DMS53 (cell line): ENCODE measurements around the gene CCDC194.
"Not testable (repeated sequence)": the region's sequence is repeated elsewhere in the genome, so short reads cannot be mapped to it uniquely, and the experiment has no call there.

ENCODE experiments used
- DNase-seq: peaks from one replicate; lab custom pipeline; 2025; lab: John Stamatoyannopoulos, UW

The CCDC194 gene

DNA sequence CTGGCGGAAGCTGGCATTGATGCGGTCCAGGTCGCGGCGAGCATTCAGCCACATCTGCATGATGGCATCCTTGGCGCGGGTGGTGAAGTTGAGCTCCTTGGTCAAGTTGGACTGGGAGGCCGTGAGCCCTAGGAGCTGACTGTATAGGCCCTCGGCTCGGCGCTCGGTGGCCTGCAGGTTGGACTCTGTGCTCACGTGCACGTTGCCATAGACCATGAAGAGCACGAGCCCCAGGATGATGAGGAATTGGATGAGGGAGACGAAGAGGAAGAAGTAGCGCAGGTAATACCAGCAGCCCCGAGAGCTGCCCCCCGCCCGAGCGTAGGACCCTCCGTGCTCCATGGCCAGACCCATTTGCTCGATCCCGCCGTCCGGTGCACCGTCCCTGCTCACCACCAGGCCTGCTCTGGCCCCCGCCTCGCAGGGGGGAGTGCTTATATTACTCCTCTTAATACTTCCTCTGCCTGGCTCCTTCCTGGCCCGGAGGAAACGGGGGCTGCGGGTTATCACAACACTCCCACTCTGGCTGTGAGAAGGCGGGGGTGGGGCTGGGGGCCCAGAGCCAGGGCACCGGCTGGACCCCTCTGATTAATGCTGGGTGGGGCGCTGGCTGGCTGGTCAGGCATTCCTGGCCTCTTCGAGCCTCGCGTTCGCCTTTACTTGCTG is 16.9 kb downstream of the CCDC194 start, which contains the start of gene PLVAP:
Gene PLVAP, minus strand, starts transcription at position 408 of the 666 bp plus-strand sequence. Its CDS starts 54 bp downstream, at position 354.
- no peak for DNase-seq

DNA sequence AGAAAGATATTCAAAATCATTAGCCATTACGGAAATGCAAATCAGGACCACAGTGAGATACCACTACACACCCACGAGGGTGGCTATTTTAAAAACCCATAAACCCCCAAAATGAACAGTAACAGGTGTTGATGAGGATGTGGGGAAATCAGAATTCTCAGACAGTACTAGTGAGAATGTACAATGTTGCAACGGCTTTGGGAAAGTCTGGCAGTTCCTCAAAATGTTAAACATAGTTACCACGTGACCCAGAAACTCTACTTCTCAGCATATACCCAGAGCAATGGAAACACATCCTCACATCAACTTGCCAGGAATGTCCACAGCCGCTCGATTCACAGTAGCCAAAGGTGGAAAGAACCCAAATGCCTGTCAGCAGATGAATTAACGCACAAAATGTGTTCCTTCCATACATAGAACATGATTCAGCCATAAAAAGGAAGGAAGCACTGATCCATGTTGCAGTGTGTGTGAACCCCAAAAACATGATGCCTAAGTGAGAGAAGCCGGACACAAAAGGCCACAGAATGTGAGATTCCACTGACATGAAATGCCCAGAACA is 23.9 kb downstream of the CCDC194 start:
- no peak for DNase-seq

DNA sequence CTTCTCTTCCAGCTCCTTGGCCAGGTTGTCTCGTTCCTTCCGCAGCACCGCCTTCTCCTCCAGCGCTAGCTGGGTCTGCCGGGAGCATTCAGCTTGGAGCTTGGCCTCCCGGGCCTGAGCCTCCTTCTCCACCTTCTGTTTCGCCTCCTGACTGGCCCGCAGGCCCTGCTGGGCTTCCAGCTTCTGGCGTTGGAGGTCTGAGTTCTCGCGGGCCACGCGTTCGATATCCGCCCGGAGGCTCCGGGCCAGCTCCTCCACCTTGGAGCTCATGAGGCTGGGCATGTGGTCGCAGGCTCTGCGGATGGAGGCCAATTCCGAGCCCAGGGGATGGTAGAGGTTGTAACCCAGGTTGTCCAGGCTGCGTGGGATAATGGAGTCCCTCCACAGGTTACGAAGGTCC is 28.6 kb downstream of the CCDC194 start:
- no peak for DNase-seq

DNA sequence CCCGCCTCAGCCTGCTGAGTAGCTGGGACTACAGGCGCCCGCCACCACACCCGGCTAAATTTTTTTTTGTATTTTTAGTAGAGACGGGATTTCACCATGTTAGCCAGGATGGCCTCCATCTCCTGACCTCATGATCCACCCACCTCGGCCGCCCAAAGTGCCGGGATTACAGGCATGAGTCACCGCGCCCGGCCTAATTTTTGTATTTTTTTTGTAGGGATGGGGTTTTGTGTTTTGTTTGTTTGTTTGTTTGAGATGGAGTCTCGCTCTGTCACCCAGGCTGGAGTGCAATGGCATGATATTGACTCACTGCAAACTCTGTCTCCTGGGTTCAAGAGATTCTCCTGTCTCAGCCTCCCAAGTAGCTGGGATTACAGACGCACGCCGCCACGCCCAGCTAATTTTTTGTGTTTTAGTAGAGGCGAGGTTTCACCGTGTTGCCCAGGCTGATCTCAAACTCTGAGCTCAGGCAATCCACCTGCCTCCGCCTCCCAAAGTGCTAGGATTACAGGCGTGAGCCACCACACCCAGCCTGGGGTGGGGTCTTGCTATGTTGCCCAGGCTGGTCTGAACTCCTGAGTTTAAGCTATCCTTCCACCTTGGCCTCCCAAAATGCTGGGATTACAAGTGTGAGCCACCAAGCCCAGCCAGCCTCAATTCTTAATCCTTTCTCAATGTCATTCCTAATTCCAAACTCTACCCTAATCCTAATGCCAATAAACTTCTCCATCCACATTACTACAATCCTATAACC is 30.0 kb downstream of the CCDC194 start:
- DNase-seq = not testable (repeated sequence)

DNA sequence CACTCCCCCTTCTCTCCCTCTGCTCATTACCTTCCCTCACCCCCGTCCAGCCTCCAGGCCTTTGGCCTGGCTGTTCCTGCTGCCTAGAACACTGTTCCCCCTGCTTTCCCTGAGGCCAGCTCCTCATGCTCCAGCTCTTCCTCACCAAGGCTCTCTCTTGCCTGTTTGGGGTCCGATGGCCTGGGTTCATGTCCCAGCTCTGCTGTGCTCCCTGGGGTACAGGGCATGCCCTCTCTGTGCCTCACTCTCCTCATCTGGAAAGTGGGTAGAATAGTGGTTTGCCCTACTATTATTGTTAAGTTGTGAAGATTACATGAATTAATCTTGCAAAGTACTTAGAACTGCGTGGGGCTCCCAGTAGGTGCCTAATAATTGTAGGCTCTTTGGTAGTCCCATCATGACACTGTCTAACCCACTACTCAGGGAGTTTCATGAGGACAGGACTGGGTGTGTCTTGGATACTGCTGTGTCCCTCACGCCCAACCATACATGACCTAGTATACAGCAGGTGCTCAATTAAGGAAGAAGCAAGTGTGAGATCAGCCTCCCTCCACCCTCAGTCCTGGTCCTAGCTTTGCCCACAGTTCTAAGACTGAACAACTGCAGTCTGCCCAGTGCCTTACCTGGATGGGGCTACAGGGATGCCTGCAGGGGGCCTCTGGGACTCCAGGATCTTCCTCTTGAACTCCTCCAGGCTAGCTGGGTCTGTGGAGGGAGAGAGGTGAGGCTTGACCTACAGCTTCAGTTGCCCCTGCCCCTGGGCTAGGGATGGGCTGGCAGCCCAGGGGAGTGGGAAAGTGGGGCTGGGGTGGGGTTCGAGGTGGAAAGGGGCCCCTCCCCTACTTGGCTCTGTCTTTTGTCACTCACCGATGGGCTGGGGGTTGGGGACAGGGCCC is 33.8 kb downstream of the CCDC194 start:
- DNase-seq = no peak

DNA sequence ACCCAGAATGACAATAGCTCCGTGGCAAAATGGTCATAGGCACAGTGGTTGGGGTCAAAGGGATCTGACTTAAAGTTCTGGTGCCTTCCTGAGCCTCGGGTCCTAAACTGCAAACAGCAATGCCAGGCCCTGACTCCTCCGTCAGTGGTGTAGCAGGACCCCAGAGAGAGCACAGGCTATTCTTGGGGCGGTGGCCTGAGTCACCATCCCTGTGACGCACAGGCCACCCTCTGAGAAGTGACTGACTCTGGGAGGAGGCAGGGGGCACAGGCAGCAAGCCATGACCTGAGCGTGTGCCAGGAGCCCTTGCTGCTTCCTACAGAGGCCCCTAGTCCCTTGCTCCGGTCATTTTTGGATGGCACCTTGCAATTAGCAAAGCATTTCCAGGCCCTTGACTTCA is 35.6 kb downstream of the CCDC194 start:
- no peak for DNase-seq

DNA sequence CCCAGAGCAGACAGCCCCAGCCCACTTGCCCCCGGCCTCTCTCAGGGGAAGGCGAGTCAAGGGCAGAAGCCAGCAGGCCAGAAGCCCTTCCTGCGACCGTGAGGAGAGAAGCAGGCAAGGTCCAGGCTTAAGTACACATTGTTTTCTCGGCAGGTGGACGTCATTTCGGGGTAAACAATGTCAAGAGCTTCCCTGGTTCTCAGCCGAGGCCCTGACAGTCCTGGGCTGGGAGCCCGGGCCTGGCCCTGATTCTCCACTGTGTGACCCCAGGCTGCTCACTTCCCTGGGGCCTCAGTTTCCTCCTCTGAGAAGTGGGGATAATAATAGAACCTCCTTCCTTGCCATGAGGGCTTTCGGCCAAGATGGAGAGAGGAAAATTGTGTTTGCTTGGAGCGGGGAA is 36.3 kb downstream of the CCDC194 start:
- DNase-seq = peak; percentile 77

DNA sequence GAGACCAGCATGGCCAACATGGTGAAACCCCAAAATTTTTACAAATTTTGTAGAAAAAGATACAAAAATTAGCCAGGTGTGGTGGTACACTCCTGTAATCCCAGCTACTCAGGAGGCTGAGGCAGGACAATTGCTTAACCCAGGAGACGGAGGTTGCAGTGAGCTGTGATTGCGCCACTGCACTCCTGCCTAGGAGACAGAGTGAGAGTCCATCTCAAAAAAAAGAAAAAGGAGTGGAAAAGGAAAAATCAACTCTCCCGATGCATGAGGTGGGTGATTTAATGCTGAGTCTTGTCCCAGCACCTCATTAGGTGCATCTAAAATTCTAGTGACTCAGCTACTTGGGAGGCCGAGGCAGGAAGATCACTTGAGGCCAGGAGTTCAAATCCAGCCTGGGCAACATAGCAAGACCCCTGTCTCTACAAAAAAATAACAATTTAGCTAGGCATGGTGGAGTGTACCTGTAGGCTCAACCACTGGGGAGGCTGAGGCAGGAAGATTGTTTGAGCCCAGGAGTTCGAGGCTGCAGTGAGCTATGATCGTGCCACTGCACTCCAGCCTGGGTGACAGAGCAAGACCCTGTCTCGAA is 36.8 kb downstream of the CCDC194 start:
- DNase-seq = no peak

DNA sequence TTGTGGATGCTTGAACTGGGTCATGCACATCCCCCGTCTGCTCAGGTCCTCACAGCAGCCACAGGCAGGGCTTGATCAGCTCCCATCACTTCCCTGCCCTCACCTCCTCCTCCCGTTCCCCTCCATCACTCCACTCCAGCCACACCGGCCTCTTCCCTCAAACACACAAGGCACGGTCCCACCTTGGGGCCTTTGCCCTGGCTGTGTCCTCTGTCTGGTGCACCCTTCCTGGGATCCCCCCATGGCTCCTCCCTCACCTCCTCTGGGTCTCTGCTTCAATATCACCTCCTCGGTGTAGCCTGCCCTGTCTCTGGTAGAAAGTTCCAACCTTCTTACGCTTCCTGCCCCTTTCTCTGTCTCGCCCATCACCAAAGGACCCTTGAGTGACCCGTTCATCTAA is 40.6 kb downstream of the CCDC194 start:
- no peak for DNase-seq

DNA sequence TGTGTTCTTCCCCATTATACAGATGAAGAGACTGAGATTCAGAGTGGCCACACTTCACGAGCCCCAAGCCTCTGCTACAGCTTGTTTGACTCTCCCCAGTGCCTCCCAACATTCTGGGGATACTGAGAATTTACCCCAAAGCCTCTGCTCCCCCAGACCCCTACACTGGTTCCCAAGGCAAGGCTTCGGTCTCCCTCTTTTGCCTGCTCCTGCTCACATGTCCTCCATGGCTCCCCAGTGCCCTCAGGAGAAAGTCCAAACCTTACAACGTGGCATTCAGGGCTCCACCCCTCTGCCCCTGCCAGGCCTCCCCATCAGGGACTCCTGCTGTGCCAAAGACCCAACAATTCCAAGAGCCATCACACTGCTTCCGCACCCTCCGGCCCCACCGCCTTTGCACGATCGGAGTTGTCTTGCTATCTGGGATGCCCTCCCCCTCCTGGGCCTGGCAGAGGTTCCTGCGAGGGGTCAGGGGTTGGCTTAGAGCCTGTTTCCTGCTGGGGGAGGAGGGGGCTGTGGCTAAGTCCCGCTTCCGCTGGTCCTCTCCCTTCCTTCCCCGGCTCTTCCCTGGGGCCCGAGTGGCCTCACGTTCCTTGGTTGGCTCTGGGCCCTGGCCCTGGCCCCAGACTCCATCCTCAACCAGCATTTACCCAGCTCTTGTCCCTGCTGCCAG is 41.3 kb downstream of the CCDC194 start:
- no peak for DNase-seq

DNA sequence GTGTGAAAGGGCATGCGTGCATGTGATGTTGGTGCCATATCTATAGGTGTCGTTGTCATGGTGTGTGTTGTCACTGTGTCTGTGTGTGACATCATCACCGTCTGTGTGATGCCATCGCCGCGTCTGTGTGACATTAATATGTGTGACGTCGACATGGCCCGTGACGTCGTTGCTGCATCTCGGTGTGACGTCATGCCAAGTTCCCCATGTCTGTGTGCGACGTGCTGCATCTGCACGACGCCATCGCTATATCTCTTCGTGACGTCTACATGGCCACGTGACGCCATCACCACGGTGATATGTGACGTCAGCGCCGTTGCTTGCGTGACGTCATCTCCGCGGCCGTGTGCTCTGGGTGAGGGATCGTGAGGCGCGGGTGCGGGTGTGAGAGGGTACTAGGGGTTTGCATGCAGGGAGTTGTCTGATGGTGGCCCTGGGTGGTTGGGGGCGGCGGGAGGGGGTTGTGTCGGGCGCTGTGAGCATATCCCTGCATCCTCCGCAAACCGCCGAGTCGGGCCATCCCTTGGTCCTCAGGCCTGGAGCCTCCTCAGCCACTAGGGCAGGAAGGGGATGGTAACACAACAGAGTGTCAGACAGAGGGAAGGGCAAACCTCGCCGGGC is 42.1 kb downstream of the CCDC194 start:
- peak; percentile 17 for DNase-seq

DNA sequence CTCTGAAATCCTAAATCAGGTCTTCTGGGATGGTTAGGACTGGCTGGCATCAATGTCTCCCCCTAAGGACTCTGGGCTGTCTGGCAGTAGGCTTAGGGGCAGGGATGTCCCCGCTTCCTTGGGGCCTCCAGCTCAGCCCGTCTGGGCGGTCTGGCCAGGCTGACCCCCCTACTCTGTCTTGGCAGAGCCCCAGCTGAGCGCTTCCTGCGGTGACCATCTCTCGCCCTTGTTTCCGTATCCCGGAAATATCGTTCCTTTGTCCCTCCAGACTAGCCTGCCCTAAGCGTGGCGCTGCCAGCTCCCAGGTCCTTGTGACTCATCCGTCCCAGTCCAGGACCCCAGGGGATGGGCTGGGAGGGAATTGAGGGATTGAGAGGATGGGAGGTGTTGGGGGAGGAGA is 45.3 kb downstream of the CCDC194 start:
- peak; percentile 67 for DNase-seq

DNA sequence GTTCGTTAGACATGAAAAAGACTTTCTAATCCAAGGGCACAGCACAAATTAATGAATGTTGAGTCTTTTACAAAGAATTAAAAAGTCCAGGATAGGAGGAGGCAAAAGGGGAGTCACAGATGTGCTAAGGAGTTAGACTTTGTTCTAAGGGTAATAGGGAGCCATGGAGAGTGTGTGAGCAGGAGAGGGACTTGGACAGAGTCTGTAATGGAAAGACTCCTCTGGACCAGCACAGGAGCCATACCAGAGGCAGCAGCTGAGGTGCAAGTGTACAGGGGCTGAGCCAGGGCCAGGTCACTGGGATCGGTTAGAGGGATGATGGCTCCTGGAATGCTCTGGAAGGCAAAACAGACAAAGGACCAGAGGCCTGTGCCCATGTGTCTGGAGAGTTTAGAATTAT is 46.1 kb downstream of the CCDC194 start:
- DNase-seq = no peak

DNA sequence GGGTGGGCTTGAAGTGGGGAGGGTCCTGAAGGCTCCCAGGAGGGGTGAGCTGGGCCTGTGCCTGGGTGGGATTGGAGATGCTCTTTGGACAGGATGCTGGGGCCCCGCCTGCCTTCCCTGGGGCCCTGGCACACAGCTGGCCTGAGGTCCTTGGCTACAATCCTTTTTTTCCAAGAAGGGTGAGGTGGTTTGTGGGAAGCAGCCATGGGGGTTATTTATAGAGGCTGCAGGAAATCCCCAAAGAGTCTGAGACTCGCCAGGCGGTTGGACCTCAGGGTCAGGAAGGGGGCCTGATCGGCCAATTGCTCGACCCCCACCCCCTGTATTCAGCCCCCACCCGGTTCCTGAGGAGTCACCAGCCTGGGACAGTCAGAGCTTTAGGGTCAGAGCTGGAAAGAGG is 46.6 kb downstream of the CCDC194 start:
- no peak for DNase-seq

DNA sequence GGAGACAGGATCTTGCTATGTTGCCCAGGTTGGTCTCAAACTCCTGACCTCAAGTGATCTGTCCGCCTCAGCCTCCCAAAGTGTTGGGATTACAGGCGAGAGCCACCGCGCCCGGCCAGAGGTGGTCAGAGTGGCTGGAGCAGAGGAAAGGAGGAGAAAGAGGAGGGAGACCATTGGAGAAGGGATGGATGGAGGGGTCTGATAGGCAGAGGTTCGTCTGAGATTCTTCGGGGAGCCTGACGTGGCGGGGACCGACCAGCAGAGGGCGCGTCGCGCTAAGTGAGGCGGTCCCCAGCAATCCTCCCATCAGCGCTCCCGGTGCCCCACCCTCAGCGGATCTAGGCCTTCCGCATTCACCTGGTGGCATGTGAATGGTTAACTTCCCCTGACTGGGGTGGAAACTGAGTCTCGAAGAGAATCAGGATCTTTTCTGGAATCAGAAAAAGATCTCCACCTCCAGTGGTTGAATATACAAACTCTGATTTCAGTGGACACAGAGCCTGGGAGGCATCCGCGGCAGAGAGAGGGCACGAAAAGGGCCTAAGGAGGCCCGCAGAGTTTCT is 47.8 kb downstream of the CCDC194 start:
- peak; percentile 61 for DNase-seq

DNA sequence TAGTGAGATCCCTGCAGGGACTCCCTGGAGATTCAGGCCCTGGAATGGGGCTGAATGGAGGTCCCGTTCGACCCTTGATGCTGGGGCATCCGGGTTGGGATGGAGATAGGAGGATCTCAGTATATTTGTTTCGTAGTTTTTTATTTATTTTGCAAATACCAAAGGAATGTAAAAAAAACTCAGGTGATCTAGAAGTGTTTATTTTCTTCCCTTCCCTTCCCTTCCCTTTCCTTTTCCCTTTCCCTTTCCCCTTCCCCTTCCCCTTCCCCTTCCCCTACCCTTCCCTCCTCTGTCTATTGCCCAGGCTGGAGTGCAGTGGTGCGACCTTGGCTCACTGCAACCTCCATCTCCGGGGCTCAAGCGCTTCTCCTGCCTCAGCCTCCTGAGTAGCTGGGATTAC is 52.2 kb downstream of the CCDC194 start:
- DNase-seq = no peak

DNA sequence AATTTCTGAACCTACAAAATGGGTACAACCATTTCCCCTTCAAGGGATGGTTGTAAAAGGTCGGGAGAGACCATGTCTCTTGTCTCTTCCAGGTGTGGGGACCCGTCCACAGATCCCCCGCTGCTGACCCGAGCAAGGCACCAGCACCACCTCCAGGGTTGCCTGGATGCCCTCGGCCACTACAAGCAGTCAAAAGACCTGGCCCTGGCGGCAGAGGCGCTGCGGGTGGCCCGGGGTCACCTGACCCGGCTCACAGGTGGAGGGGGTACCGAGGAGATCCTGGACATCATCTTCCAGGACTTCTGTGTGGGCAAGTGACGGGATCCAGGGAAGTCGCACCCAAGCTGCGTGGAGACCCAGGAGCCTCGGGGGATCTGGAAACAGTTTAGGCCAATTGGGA is 52.6 kb downstream of the CCDC194 start:
- no peak for DNase-seq

DNA sequence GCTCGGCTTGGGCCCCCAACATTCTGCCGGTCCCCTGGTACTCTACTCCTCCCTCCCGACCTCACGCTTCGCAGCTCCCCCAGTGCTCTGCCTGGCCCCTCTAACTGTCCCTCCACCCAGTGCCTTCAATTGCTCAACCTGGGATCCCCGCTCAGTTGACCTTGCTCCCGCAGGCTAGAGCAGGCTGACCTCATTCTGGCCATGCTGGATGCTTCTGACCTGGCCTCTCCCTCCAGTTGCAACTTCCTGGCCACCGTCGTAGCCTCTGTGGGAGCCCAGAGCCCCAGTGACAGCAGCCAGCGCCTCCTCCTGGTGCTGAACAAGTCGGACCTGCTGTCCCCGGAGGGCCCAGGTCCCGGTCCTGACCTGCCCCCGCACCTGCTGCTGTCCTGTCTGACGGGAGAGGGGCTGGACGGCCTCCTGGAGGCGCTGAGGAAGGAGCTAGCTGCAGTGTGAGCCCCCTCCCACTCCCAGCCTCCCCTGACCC is 53.1 kb downstream of the CCDC194 start:
- no peak for DNase-seq
